ENCODE data around the gene THOC2.

Gene THOC2

GRCh38 chrX:123617007-123617406 lies 115.8 kb downstream of the THOC2 start:
- POLR2A ChIA-PET, result interaction anchor here (0.7 kb wide), 1 partner anchor 441 kb away, joined by 3 read pairs; no protein-coding TSS in a partner anchor
- CTCF ChIA-PET, result interaction anchor here (1.1 kb wide), 1 partner anchor 12 kb away, joined by 3 read pairs; no protein-coding TSS in a partner anchor
- DNase-seq (ENCODE audit: extremely low spot score), result no peak
- TF ChIP-seq CTCF (IDR thresholded peaks at IDR 0.05; ENCODE audit: control extremely low read depth, extremely low read depth, low read depth, missing control alignments), result no peak

GRCh38 chrX:123610915-123611314 lies 121.9 kb downstream of the THOC2 start:
- no peak for TF ChIP-seq CTCF (IDR thresholded peaks at IDR 0.05; ENCODE audit: control extremely low read depth, extremely low read depth, low read depth, missing control alignments)
- ChIA-PET POLR2A (no interaction called here), CTCF (no interaction called here)
- DNase-seq (ENCODE audit: extremely low spot score), result no peak

GRCh38 chrX:123607806-123608205 lies 125.0 kb downstream of the THOC2 start:
- no peak for TF ChIP-seq CTCF (IDR thresholded peaks at IDR 0.05; ENCODE audit: control extremely low read depth, extremely low read depth, low read depth, missing control alignments)
- ChIA-PET CTCF (no interaction called here), POLR2A (no interaction called here)
- no peak for DNase-seq (ENCODE audit: extremely low spot score)

- TF ChIP-seq CTCF (IDR thresholded peaks at IDR 0.05; ENCODE audit: control extremely low read depth, extremely low read depth, low read depth, missing control alignments), result no peak
- no peak for DNase-seq (ENCODE audit: extremely low spot score)
- CTCF ChIA-PET, result no interaction called here
- POLR2A ChIA-PET, result no interaction called here
These were observed 125.6 kb downstream of the THOC2 start for GRCh38 chrX:123607270-123607669.

- ChIA-PET CTCF (no interaction called here), POLR2A (no interaction called here)
- DNase-seq (ENCODE audit: extremely low spot score), result no peak
- TF ChIP-seq CTCF (IDR thresholded peaks at IDR 0.05; ENCODE audit: control extremely low read depth, extremely low read depth, low read depth, missing control alignments), result no peak
These were observed 129.4 kb downstream of the THOC2 start for GRCh38 chrX:123603491-123603890.

GRCh38 chrX:123601437-123601836 lies 131.4 kb downstream of the THOC2 start:
- TF ChIP-seq CTCF (IDR thresholded peaks at IDR 0.05; ENCODE audit: control extremely low read depth, extremely low read depth, low read depth, missing control alignments), result no peak
- ChIA-PET POLR2A (no interaction called here), CTCF (no interaction called here)
- no peak for DNase-seq (ENCODE audit: extremely low spot score)

- DNase-seq (ENCODE audit: extremely low spot score), result no peak
- TF ChIP-seq CTCF (IDR thresholded peaks at IDR 0.05; ENCODE audit: control extremely low read depth, extremely low read depth, low read depth, missing control alignments), result no peak
- POLR2A ChIA-PET, result no interaction called here
- CTCF ChIA-PET, result no interaction called here
These were observed 132.7 kb downstream of the THOC2 start for GRCh38 chrX:123600181-123600580.
